G401 (cell line): ENCODE results near the gene NTHL1. TPM values are rescaled to one million over a fixed set of nuclear protein-coding genes. Genes with fewer than 3 reads are reported as not detected.
"Not testable (repeated sequence)": the region's sequence is repeated elsewhere in the genome, so short reads cannot be mapped to it uniquely, and the experiment has no call there.

Source experiments
- DNase-seq: peaks from one replicate; pipeline ENCODE4 v3.0.0-alpha.2; 2015; ENCODE audit warnings: low spot score
- in situ Hi-C: cut with HindIII; loops from 2 replicates; pipeline ENCODE4 v1.10.0; 2016; ENCODE audit warnings: low sequenced_read_pairs, mixed read lengths
- total RNA-seq: library from RNA; depleted of rRNA; stranded (reverse); fragments of >200 nt; shearing (Covaris generic); gene quantifications from 2 replicates; pipeline ENCODE4 v1.2.3, GENCODE V29; 2014

NTHL1 gene
- total RNA-seq, 1 experiment from 2014 or later = 36.6 TPM

DNA sequence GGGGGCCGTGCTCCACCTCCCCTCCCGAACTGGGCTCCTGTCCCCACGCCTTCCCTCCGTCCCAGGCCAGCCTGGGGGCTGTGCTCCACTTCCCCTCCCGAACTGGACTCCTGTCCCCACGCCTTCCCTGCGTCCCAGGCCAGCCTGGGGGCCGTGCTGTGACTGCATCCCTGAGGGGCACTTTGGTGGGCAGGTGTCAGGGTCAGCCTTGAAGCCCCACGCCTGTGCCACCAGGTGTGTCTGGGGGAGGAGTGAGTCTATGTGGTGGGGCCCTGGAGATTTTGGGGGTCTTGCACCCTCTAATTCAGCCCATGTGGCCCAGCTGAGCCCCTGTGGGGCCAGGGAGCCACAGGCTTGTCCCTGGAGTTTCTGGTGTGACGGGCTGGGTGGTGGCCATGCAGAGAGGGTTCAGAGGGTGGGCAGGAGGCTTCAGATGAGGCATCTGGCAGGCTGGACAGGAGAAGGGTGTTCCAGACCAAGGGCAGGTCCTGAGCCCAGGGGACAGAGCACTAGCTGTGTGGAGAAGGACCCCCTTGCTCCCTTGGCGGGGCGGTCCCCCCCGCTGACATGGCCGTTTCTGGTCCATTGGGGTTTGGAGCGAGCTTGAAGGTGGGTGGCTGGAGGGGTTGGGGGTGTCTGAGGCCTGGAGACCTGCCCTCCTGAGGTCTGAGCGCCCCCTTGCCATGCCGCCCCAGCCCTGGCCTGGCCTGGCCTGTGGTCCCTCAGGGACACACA is 12.8 kb downstream of the NTHL1 start:
- DNase-seq = no peak
- in situ Hi-C loops = loop anchor here (5.0 kb wide), 1 partner anchor 127 kb away; no protein-coding TSS in a partner anchor

DNA sequence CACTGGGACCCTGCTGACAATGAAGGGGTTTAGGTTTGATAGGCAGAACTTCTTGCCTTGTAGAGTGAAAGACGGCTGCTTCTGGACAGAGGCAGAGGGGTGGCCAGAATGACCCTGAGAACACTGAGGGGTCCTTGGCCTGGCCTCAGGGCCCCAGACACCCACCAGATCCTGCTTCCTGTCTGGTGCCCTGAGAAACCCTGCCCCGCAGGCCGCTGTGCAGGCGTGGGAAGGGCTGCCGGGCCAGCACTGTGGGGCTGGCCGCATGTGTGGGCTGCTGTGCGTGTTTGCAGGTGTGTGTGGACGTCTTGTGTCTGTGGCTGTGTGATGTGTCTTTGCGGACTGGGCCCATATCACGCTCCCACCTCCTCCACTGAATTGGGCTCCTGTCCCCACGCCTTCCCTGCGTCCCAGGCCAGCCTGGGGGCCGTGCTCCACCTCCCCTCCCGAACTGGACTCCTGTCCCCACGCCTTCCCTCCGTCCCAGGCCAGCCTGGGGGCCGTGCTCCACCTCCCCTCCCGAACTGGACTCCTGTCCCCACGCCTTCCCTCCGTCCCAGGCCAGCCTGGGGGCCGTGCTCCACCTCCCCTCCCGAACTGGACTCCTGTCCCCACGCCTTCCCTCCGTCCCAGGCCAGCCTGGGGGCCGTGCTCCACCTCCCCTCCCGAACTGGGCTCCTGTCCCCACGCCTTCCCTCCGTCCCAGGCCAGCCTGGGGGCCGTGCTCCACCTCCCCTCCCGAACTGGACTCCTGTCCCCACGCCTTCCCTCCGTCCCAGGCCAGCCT is 13.5 kb downstream of the NTHL1 start:
- DNase-seq, in situ Hi-C loops: not testable (repeated sequence)

DNA sequence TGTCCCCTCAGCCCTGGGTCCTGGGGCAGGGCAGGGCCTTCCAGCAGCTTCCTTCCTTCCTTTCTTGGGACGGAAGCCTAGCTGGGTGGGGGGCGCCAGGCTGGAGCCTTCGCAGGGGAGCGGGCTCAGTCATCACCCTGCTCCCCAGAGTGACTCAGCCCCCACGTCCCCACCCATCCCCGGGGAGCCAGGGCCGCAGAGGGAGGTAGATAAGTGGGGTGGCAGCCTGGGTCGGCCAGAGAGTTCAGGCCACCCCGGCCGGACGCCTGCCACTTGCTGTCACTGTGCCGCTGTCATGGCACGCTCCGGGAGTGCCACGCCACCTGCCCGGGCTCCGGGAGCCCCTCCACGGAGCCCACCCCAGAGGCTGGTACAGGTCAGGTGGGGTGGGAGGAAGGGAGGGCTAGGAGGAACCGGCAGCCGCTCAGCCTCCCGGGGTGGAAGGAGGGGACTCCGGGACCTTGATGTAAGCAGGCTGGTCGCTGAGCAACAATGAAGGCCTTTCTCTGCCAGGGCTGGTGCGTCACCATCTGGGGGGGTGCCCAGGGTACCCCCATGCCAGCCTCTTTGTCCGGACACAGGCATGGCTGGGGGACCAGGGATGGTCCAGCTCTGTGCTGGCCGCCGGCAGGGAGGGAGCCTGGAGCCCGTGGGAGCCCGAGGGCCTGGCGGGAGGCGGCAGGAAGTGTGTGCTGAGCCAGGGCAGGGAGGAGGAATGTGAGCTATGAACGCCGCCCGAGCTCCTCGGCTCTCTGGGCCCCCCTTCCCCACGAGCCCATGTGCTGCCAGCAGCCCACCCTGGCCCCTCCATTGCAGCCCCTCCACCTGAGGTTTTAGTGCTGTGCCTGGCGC is 14.4 kb downstream of the NTHL1 start:
- peak; percentile 59 for DNase-seq
- in situ Hi-C loops = no loop called here

DNA sequence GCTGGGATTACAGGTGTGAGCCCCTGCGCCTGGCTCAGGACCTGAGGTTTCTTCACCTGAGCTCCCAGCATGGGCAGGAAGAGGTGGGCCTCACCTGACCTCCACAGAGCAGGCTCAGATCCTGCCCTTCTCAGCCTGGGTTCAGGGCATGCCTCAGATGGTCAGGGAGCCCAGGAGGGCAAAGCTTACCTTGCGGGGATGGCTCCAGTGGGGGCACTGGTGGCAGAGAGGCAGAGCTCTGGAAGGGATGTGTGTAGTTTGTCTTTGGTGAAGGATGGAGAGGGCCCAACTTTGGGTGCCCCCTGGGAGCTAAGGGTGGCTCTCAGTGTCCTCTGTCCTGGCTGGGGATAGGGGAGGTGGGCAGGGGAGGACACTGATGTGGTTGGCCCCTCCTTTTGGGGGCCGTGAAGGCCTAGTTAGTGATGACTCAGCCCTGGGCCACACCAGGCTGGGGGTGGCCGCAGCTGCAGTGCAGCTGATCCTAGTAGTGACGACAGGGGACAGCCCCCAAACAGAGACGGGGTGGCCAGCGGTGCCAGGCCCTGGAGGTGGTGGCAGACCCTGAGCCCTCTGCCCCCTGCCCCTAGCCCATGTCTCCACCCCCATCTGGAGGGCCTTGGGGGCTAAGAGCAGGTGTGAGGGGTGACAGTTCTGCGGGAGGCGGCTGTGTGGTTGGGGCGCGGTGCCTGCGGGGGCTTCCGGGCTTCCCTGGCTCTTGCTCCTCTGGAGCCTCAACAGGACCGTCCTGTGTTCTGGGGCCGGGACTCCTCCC is 15.2 kb downstream of the NTHL1 start:
- no peak for DNase-seq
- in situ Hi-C loops = no loop called here

DNA sequence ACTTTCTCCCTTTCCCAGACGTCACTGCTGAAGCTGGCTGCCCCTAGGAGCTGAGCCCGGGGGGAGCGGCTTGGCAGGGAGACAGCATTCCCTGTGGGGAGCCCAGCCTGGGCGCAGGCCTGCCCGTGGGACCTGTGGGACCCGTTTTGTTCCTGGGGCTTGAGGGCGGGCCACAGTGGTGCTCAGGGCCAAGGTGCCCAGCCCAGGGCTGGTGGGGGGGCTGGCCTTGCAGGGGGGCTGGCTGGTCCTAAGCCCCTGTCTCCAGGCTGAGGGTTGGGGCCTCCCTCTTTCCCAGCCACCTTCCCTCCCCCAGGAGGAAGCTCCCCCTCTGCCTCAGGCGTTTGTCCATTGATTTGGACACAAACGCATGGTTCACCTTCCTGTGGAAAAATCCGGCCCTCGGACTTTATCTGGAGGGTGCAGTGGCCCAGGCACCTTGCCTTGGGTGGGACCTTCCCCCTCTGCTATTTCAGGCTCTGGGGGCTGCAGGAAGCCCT is 16.5 kb downstream of the NTHL1 start:
- in situ Hi-C loops = no loop called here
- no peak for DNase-seq

DNA sequence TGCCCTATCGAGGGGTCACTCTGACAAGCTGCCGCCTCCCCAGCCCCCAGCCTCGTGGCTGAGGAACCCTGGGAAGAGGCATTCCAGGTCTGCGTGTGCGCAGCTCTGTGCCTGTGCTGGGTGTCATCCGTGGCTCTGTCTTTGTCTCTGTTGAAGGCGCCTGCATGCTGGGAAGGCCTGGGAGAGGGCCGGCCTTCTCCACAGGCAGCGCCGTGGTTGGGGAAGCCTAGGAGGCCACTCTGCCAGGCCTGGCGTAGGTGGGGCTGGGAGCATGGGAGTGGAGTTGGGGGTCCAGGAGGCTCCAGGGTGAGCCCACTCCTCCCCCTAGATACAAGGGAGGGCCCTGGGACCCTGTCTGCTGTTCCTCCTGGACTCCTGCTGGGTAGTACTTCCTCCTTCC is 17.6 kb downstream of the NTHL1 start:
- in situ Hi-C loops = no loop called here
- no peak for DNase-seq

DNA sequence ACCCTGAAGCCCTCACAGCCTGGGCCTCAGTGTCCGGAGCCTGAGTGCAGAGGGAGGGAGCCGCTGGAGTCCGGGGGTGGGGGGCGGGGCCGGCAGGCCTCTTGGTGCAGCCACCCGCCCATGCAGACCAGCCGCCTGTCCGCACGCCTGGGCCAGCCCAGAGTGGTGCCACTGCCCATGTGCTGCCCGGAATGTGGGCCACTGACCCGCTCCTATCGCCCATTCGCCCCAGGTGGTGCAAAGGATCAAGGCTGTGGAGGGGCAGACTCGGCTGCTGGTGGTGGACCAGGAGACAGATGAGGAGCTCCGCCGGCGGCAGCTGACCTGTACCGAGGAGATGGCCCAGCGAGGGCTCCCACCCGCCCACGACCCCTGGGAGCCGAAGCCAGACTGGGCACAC is 18.3 kb downstream of the NTHL1 start:
- in situ Hi-C loops = no loop called here
- no peak for DNase-seq

DNA sequence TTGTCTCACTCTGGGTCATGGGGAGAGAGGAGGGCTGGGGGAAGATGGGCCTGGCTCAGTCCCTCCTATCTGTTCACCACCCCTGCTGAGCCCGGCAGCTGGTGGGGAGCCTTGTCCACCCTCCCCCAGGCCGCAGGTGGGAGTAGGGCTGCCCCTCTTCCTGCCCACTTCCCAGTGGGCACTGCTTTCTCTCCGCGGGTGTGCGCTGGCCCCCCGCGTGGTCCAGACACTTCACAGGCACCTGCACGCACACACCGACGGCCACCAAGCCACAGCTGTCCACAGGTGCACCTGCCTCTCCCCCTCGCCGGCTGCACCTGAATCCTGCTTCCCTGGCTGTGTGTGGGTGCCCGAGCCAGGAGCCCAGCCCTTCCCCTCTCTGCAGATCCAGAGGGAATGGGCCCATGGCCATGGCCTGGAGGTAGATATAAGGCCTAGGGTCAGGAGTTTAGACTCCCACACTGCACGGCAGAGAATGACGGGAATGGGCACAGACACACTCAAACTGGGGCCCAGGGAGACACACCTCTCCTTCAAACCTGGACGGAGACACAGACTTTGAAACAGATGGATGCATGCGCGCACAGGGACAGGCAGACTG is 18.9 kb downstream of the NTHL1 start:
- in situ Hi-C loops = no loop called here
- no peak for DNase-seq

DNA sequence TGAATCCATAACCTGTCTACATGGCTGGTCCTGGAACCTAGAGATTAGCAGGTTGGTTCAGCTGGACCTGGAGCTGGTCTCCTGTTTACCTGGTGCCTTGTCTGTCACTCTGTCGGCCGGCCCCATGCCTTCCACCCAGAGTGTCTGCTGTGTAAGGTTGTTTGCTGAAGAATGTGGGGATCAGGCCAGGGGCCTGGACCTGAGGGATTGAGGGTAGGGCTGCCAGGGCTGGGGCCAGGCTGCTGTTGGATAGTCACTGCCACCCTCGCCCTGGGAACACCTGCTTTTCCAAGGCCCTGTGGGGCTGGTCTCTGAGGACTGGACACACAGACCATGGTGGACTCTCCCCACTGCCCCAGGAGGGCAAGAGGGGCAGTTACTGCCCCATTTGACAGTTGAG is 19.5 kb downstream of the NTHL1 start:
- in situ Hi-C loops = no loop called here
- DNase-seq = no peak

DNA sequence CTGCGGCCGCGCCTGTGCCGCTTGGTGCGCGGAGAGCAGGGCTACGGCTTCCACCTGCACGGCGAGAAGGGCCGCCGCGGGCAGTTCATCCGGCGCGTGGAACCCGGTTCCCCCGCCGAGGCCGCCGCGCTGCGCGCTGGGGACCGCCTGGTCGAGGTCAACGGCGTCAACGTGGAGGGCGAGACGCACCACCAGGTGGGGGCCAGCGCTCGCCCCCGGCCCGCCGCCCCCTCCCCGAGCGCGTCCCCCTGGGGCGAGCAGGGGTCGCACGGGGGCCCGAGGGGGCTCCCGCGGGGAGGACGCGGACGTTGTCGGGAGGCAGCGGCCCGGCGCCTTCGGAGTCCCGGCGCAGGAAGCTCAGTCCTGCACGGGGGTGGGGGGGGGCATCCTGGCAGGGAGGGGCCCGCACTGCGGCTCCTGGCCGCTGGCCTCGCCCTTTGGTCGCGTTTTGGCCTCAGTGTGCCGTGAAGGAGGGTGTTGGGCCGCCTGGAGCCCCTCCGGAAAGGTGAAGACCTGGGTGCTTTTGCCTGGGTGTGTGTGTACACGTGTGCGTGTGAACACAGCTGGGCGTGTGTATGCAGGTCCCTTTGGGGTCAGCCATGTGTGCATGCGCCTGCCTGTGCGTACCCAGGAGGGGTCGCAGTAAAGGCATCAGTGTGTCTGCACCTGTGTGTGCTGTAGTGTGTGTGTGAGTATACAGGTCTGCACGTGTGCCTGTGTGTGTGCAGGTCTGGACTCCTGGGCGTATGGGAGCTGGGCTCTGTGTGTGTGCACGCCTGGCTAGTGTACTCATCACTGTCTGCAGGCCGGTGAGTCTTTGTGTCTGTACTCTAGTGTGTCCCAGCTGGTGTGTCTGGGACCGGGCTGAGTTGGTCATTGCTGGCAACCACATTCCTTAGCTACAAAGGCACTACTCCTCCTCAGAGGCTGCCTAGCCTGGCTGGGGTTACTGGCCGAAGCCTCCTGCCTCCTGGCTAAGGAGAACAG is 20.3 kb downstream of the NTHL1 start:
- peak; percentile 68 for DNase-seq
- in situ Hi-C loops = no loop called here

DNA sequence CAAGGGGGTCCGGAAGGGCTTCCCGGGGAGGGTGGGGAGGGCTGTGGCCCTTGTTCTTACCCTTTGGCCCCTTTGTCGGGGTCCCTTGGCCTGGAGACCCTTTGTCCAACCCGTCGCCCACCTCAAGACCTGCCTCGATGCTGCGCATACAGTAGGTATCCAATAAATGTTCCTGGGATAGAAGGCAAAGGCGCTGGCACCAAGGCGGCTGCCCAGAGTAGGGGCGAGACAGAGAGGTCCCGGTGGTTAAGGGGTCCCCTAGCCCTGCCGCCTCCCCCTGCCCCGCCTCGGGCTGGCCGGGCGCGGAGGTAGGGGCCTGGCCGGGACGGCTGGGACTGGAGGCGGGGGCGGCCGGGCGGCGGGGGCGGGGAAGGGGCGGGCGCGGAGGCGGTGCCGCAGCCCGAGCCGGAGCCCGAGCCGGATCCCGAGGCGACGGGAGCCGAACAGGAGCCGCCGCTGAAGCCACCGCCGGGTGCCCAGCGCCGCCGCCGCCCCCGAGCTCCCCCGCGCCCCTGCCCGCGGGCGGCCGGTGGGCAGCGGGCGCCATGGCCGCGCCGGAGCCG is 21.1 kb downstream of the NTHL1 start, which contains the start of gene NHERF2:
Gene NHERF2 (plus strand): TSS at position 442 of the 563 bp plus-strand sequence. CDS start 104 bp downstream, at position 546.
- DNase-seq = peak; percentile 52

DNA sequence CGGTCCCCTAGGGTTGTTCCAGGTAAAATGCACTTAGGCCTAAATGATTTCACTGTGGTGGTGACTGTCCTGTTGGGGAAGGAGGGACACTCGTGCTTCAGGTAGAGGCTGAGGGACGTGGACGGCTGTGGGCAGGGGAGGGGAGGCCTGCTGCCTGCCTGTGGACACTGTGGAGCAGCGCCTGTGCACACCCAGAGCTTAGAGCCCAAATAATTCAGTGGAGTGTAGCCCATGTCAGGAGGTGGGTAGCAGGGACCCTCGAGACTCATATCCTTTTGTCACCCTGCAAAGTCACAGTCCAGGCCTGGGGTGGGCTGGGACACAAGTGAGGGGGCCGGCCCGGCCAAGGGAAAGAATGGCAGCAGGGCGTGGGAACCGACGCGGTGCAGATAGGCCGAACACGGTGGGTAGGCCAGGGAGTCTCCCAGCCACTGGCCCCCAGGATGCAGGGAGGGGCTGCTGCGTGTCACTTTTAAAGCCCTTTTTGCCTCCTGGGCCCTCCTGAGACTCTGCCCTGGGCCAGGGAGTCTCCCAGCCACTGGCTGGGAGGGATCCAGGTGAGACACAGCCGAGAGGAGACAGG is 21.7 kb downstream of the NTHL1 start:
- no peak for DNase-seq
- in situ Hi-C loops = no loop called here

More for the DNA sequence above, 21.1 kb downstream of the NTHL1 start, which contains the start of gene NHERF2:
- in situ Hi-C loops = no loop called here

DNA sequence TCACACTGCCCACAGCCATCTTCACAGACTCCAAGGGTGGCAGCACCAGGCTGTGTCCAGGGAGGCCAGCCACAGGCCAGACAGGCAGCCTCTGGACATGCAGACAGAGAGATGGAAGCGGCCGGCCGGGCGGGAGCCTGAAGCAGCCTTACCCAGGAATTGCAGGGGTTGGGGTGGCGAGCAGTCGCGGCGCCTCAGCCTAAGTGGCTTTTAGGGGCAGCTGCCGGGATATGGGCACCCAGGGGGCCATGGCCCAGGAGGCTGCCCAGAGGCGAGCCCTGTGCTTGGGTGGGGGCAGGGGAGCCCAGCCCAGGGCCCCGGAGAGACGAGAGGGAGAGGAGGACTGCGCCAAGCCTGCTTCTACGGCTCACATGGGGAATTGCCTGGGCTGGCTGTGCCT is 22.4 kb downstream of the NTHL1 start:
- DNase-seq = no peak
- in situ Hi-C loops = no loop called here

DNA sequence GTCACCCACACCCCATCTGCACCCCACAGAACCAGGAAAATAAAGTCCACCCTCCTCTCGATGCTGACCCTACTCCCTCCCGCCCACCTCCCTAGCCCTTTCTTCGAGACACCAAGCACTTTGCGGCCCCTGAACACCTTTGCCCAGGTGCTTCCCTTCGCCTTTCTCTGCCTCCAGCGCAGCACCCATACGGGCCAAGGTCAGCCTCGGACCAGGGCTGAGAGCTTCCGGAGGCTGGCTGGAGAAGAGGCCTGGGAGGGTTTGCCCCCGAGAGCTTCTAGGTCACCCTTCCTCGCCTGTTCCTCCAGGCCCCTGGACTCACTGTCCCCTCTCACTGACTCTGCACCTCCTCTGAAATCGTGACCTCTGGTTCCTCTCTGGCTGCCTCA is 23.6 kb downstream of the NTHL1 start:
- in situ Hi-C loops = no loop called here

DNA sequence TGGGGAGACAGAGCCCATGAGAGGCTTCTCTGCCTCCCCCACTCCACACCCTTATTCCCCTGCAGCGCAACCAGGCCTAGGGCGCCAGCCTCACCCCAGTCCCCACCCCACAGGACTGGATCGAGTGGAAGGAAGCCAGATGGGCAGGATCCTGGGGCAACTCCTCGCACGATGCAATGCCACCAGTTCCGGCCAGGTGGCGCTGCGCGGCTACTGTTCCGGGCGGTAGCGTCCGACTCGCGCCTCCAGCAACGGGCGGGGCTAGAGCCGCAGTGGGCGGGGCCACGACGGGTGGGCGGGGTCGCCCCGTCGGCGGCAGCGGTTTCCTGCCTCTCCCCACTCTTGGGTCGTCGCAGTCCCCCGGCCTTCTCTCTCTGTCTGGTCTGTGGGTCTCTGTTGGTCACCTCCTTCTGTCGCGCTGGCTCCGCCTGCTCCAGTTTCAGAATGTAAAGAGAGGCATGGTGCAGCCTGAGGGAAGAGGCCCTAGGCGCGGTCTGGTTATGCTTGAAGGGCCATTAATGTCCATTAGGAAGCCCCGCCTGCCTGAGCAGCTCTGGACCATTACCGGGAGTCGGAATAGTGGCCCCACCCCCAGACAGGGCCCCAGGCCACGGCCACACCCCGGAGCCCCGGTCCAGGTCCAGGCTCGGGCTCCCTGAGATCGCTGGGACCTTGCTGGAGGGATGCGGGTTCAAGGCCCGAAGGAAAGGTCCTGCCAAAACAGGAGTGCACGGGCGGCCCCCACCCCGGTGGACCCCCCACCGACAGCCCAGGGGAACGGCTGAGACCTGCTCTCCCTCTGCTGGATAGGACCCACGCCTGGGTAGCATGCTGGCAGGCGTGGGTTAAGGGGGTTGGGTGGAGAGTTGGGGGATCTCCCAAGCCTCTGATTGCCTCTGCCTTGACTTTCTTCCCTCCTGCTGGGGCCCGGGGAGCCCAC is 24.3 kb downstream of the NTHL1 start:
- in situ Hi-C loops = no loop called here

More for the DNA sequence above, 23.6 kb downstream of the NTHL1 start:
- DNase-seq = no peak

DNA sequence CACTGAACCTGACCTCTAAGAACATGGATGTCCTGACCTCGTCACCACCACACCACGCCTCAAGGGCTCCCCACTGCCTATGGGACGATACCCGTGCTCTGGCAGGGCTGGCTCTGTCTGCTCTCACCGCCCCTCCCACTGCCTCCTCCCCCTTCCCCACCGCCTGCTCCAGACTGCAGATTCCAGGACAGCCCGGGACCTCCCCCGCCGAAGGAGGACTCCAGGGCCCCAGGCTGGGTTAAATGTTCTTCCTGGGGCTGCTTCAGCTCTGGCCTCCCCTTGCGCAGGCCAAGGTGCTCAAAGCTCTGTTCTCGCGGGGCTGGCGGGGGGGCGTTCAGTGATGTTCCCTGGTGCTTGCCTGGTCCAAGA is 24.9 kb downstream of the NTHL1 start:
- in situ Hi-C loops = no loop called here

More for the DNA sequence above, 24.3 kb downstream of the NTHL1 start:
- DNase-seq = peak; percentile 89

More for the DNA sequence above, 24.9 kb downstream of the NTHL1 start:
- DNase-seq = no peak
